Sigmoid colon (tissue), 4 donors: ENCODE measurements around the gene CCDC92B.

ENCODE experiments used
- EP300 ChIP-seq, 4 donors: sonication (generic); formaldehyde crosslinking; IDR thresholded peaks; one replicate each; pipeline ENCODE4 v1.6.1; 2017; ENCODE audit warnings: antibody characterized with exemption in 4 of 4
- POLR2A ChIP-seq, 2 donors: fragments of 450-650 bp; IDR thresholded peaks; one replicate each; pipeline ENCODE4 v1.6.1; 2016; ENCODE audit warnings: antibody characterized with exemption in 2 of 2, mild to moderate bottlenecking in 2 of 2, moderate library complexity in 2 of 2
- POLR2AphosphoS5 ChIP-seq, 4 donors: sonication (generic); formaldehyde crosslinking; IDR thresholded peaks; one replicate each; pipeline ENCODE4 v1.6.1; 2017; ENCODE audit warnings: antibody characterized with exemption in 4 of 4
- TF ChIP-seq, protein P1 (sequence below), 4 experiments: fragments of 450-650 bp in 3 of 4; fragments of 200-600 bp in 1 of 4; IDR thresholded peaks; one replicate each; pipeline ENCODE4 v1.5.1; 2016 to 2019; ENCODE audit warnings: antibody characterized with exemption in 4 of 4, mild to moderate bottlenecking in 3 of 4, moderate library complexity in 2 of 4

- TF ChIP-seq, protein P1, sequence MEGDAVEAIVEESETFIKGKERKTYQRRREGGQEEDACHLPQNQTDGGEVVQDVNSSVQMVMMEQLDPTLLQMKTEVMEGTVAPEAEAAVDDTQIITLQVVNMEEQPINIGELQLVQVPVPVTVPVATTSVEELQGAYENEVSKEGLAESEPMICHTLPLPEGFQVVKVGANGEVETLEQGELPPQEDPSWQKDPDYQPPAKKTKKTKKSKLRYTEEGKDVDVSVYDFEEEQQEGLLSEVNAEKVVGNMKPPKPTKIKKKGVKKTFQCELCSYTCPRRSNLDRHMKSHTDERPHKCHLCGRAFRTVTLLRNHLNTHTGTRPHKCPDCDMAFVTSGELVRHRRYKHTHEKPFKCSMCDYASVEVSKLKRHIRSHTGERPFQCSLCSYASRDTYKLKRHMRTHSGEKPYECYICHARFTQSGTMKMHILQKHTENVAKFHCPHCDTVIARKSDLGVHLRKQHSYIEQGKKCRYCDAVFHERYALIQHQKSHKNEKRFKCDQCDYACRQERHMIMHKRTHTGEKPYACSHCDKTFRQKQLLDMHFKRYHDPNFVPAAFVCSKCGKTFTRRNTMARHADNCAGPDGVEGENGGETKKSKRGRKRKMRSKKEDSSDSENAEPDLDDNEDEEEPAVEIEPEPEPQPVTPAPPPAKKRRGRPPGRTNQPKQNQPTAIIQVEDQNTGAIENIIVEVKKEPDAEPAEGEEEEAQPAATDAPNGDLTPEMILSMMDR (IDR thresholded peaks at IDR 0.05), result no peak
- TF ChIP-seq POLR2A (IDR thresholded peaks at IDR 0.05) (no peak), POLR2AphosphoS5 (IDR thresholded peaks at IDR 0.05) (no peak), EP300 (IDR thresholded peaks at IDR 0.05) (no peak)
These were observed 45.8 kb downstream of the CCDC92B start for GRCh38 chr17:2703606-2704005.
